NCI-H2227 treated with DMSO at 0.1 percent for 48 hours (cell line): ENCODE results near the gene SDHA.
A peak's percentile ranks its signal among the peaks of the same experiment; 100 is the strongest.

ENCODE experiments used
- DNase-seq: peaks from one replicate; lab custom pipeline; 2025; lab: John Stamatoyannopoulos, UW

The SDHA gene

GRCh38 chr5:217494-218456 is at the start of gene SDHA, which contains the start of gene CCDC127:
Gene SDHA, plus strand, starts transcription at chr5:218320. Its CDS starts 36 bp downstream, at chr5:218356.
Gene CCDC127, minus strand, starts transcription at chr5:218153. Its CDS starts 1,304 bp downstream, at chr5:216849.
- DNase-seq, result peak; percentile 98

GRCh38 chr5:169071-169727 is 48.9 kb upstream of the SDHA start:
- DNase-seq, result no peak

GRCh38 chr5:169728-170094 is 48.4 kb upstream of the SDHA start:
- no peak for DNase-seq

- no peak for DNase-seq
Observed at GRCh38 chr5:170971-171800, 46.9 kb upstream of the SDHA start.

- DNase-seq, result no peak
Observed at GRCh38 chr5:171801-172331, 46.3 kb upstream of the SDHA start.

- DNase-seq, result no peak
Observed at GRCh38 chr5:172421-172820, 45.7 kb upstream of the SDHA start.

GRCh38 chr5:172841-173251 is 45.3 kb upstream of the SDHA start:
- no peak for DNase-seq

- no peak for DNase-seq
Observed at GRCh38 chr5:173392-174290, 44.5 kb upstream of the SDHA start.

GRCh38 chr5:174291-174600 is 43.9 kb upstream of the SDHA start:
- DNase-seq, result no peak

GRCh38 chr5:174876-175465 is 43.1 kb upstream of the SDHA start:
- DNase-seq, result no peak

GRCh38 chr5:176296-176823 is 41.8 kb upstream of the SDHA start:
- DNase-seq, result no peak

- no peak for DNase-seq
Observed at GRCh38 chr5:178110-178509, 40.0 kb upstream of the SDHA start.

GRCh38 chr5:179401-179800 is 38.7 kb upstream of the SDHA start:
- no peak for DNase-seq

GRCh38 chr5:180286-180918 is 37.7 kb upstream of the SDHA start:
- no peak for DNase-seq

- DNase-seq, result no peak
Observed at GRCh38 chr5:181160-181559, 37.0 kb upstream of the SDHA start.

GRCh38 chr5:181566-181965 is 36.6 kb upstream of the SDHA start:
- DNase-seq, result no peak

- no peak for DNase-seq
Observed at GRCh38 chr5:182126-182525, 36.0 kb upstream of the SDHA start.

- DNase-seq, result no peak
Observed at GRCh38 chr5:184471-184870, 33.6 kb upstream of the SDHA start.

- no peak for DNase-seq
Observed at GRCh38 chr5:185095-186070, 32.7 kb upstream of the SDHA start.
